NT2/D1 (cell line): ENCODE data around the gene GGNBP2.

Experiments used
- DNase-seq: peaks from one replicate; pipeline ENCODE4 v3.0.0-alpha.2; 2011; ENCODE audit warnings: low read depth, low spot score
- H3K27me3 ChIP-seq: 2 replicates; pipeline ENCODE4 v1.6.0; 2011; ENCODE audit warnings: mild to moderate bottlenecking; ENCODE audit not compliant: insufficient read length, insufficient read depth
- H3K36me3 ChIP-seq: 2 replicates; pipeline ENCODE4 v1.6.1; 2011; ENCODE audit warnings: mild to moderate bottlenecking, low read length, mixed read lengths; ENCODE audit not compliant: insufficient read depth, insufficient read length
- H3K4me1 ChIP-seq: 2 replicates; pipeline ENCODE4 v1.5.1; 2011; ENCODE audit not compliant: insufficient read depth, insufficient read length
- H3K4me3 ChIP-seq: 2 replicates; pipeline ENCODE4 v1.5.1; 2011; ENCODE audit warnings: low read depth; ENCODE audit not compliant: insufficient read length
- H3K9ac ChIP-seq: 2 replicates; pipeline ENCODE4 v1.6.0; 2011; ENCODE audit warnings: low read depth; ENCODE audit not compliant: insufficient read length
- H3K9me3 ChIP-seq: 2 replicates; pipeline ENCODE4 v1.5.1; 2011; ENCODE audit warnings: mild to moderate bottlenecking, low read length; ENCODE audit not compliant: insufficient read depth
- SUZ12 ChIP-seq: IDR thresholded peaks from 2 replicates; pipeline ENCODE4 v1.6.1; 2011; ENCODE audit not compliant: insufficient read length, insufficient read depth; ENCODE audit errors: extremely low read depth
- YY1 ChIP-seq: IDR thresholded peaks from 2 replicates; pipeline ENCODE4 v1.6.1; 2011; ENCODE audit not compliant: insufficient read length, insufficient read depth
- ZNF274 ChIP-seq: IDR thresholded peaks from 2 replicates; pipeline ENCODE4 v1.6.1; 2011; ENCODE audit warnings: mild to moderate bottlenecking, low read depth, low read length

GGNBP2 gene

GRCh38 chr17:36629970-36630502 lies 85.3 kb downstream of the GGNBP2 start:
- DNase-seq, result no peak
- no peak overlapping the region for H3K9ac ChIP-seq
- TF ChIP-seq YY1, result no peak
- peaks cover 19% of the 10 kb centered on the region for H3K4me1 ChIP-seq
- no peak overlapping the region for H3K4me3 ChIP-seq
- H3K9me3 ChIP-seq, result no peaks in the 10 kb centered on the region
- no peaks in the 10 kb centered on the region for H3K36me3 ChIP-seq
- H3K27me3 ChIP-seq, result peaks cover 16% of the 10 kb centered on the region

DNA sequence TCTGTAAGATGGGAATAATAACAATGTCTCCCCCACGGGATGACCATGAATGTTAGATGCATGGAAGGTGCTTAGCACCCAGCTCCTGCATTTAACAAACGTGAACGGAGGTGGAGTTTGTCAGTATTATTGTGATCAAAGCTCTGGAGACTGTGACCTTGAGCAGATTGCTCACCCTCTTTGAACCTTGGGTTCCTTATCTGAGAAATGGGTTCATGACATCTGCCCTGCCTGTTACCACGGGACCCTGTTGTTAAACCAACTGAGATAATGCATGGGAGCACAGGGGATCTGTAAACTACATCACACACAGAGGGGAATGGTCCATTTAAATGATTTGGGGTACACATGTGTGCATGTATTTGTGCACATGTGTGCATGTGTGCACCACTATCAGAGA lies 86.3 kb downstream of the GGNBP2 start:
- Histone ChIP-seq H3K36me3 (no peaks in the 10 kb centered on the region), H3K27me3 (peaks cover 16% of the 10 kb centered on the region), H3K9me3 (no peaks in the 10 kb centered on the region), H3K9ac (no peak overlapping the region), H3K4me1 (peaks cover 19% of the 10 kb centered on the region), H3K4me3 (no peak overlapping the region)
- TF ChIP-seq SUZ12 (no peak), ZNF274 (no peak), YY1 (no peak)
- no peak for DNase-seq

DNA sequence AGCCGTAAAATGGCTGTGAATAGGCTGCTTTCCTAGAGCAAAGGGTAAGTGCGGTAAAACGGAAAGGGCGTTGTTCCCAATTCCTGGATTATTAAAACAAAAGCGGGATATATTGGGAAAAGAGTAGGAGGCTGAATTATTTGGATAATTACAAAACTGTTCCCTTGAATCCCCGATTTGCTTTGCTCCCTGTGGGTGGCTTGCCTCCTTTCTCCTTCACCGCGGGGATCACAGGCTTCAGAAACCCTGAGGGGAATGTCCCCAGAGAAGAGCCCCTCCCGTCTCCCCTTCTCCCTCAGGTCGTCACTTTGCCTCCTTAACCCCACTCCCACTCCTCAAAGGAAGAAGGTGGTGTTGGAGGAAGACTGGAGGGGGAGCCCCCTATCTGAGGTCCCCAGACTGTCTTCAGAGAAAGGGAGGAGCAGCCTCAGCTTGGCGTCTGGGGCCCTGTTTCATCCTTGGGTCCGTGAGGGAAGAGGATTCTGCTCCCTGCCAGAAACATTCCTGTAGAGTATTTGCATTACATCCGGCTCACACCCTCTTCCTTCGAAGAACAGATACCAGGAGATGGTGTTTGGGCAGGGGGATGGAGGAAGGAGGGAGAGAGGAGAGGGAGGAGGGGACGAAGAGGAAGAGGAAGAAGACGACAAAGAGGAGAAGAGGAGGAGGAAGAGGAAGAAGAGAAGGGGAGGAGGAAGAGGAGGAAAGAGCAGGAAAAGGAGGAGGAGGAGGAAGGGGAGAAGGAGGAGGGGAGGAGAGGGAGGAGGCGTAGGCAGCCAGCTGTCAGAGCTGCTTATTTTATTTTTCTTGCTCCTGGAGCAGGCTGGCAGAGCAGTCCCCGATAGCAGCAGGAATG lies 88.4 kb downstream of the GGNBP2 start:
- no peak overlapping the region for H3K9ac ChIP-seq

More for the DNA sequence above, 88.4 kb downstream of the GGNBP2 start:
- TF ChIP-seq SUZ12 (no peak), YY1 (no peak), ZNF274 (no peak)
- no peaks in the 10 kb centered on the region for H3K9me3 ChIP-seq
- no peak overlapping the region for H3K4me3 ChIP-seq
- H3K4me1 ChIP-seq, result peaks cover 19% of the 10 kb centered on the region
- peaks cover 18% of the 10 kb centered on the region for H3K27me3 ChIP-seq
- no peaks in the 10 kb centered on the region for H3K36me3 ChIP-seq
- no peak for DNase-seq
